ENCODE measurements around the gene ZBTB16.

- TF ChIP-seq CTCF (conservative IDR thresholded peaks at IDR 0.05; ENCODE audit: low read depth, low read length) (no peak), USF2 (IDR thresholded peaks at IDR 0.05; ENCODE audit: low read depth, low read length) (no peak), RFX5 (IDR thresholded peaks at IDR 0.05; ENCODE audit: low read depth, low read length) (no peak), CEBPB (IDR thresholded peaks at IDR 0.05; ENCODE audit: low read depth, low read length) (no peak), MAZ (IDR thresholded peaks at IDR 0.05; ENCODE audit: borderline replicate concordance, low read depth, low read length) (no peak), POLR2A (IDR thresholded peaks at IDR 0.05; ENCODE audit: low read depth, low read length) (no peak), RCOR1 (IDR thresholded peaks at IDR 0.05; ENCODE audit: insufficient replicate concordance, low read length) (no peak), SMC3 (IDR thresholded peaks at IDR 0.05; ENCODE audit: low read depth, low read length) (no peak), FOS (IDR thresholded peaks at IDR 0.05; ENCODE audit: low read depth, low read length) (no peak), RAD21 (IDR thresholded peaks at IDR 0.05; ENCODE audit: low read length) (no peak), BHLHE40 (IDR thresholded peaks at IDR 0.05; ENCODE audit: low read depth, low read length) (no peak), CHD1 (IDR thresholded peaks at IDR 0.05; ENCODE audit: low read depth, low read length) (no peak), MXI1 (IDR thresholded peaks at IDR 0.05; ENCODE audit: borderline replicate concordance, low read depth, low read length) (no peak), MAFK (IDR thresholded peaks at IDR 0.05; ENCODE audit: low read depth, low read length) (no peak)
Observed at GRCh38 chr11:114278342-114279065, 219.0 kb downstream of the ZBTB16 start.

Measured in IMR-90 (cell line).